HepG2 (cell line): Measurements from ENCODE around the gene TXNRD3. TPM values are rescaled to one million over a fixed set of nuclear protein-coding genes. Genes with fewer than 3 reads are reported as not detected.

Experiments
- AHDC1 ChIP-seq: sonication (generic); formaldehyde crosslinking; IDR thresholded peaks from 2 replicates; pipeline ENCODE4 v1.5.1; 2020; ENCODE audit warnings: mild to moderate bottlenecking, missing genetic modification reagents, borderline replicate concordance
- ARNT ChIP-seq: fragments of 450-650 bp; IDR thresholded peaks from 2 replicates; pipeline ENCODE4 v1.6.1; 2017
- BORCS8-MEF2B ChIP-seq: sonication (generic); formaldehyde crosslinking; IDR thresholded peaks from 2 replicates; pipeline ENCODE4 v1.8.0; 2022; ENCODE audit warnings: mild to moderate bottlenecking, missing genetic modification reagents
- BRCA1 ChIP-seq: sonication (generic); formaldehyde crosslinking; IDR thresholded peaks from 2 replicates; pipeline ENCODE4 v1.4.0; 2020; ENCODE audit warnings: missing genetic modification reagents
- EEA1 ChIP-seq: sonication (generic); formaldehyde crosslinking; IDR thresholded peaks from 2 replicates; pipeline ENCODE4 v1.5.1; 2020; ENCODE audit warnings: mild to moderate bottlenecking, missing genetic modification reagents, borderline replicate concordance
- FOSL2 ChIP-seq: sonication (generic); formaldehyde crosslinking; IDR thresholded peaks from 2 replicates; pipeline ENCODE4 v1.4.0; 2020; ENCODE audit warnings: missing genetic modification reagents
- GATA4 ChIP-seq: sonication (generic); IDR thresholded peaks from 2 replicates; pipeline ENCODE4 v1.6.1; 2016; ENCODE audit warnings: antibody characterized with exemption, low read depth, borderline replicate concordance
- HDAC2 ChIP-seq: sonication (generic); formaldehyde crosslinking; IDR thresholded peaks from 2 replicates; pipeline ENCODE4 v1.4.0; 2020; ENCODE audit warnings: missing genetic modification reagents
- HINFP ChIP-seq: sonication (generic); formaldehyde crosslinking; IDR thresholded peaks from 2 replicates; pipeline ENCODE4 v1.4.0; 2020; ENCODE audit warnings: low read depth, mild to moderate bottlenecking, missing genetic modification reagents
- IKZF4 ChIP-seq: sonication (generic); formaldehyde crosslinking; IDR thresholded peaks from 2 replicates; pipeline ENCODE4 v1.5.1; 2020; ENCODE audit warnings: borderline replicate concordance, mild to moderate bottlenecking, low read depth, missing genetic modification reagents; ENCODE audit errors: not compliant biosample characterization
- KDM2A ChIP-seq: sonication (generic); formaldehyde crosslinking; IDR thresholded peaks from 2 replicates; pipeline ENCODE4 v1.4.0; 2020; ENCODE audit warnings: low read depth, missing genetic modification reagents, borderline replicate concordance
- NR2F2 ChIP-seq: IDR thresholded peaks from 2 replicates; pipeline ENCODE4 v1.6.1; 2012; ENCODE audit warnings: low read depth, inconsistent platforms, borderline replicate concordance
- POLR2A ChIP-seq, 2 experiments: IDR thresholded peaks; 2 replicates each; pipeline ENCODE4 v1.6.1; 2011; ENCODE audit warnings: low read depth in 2 of 2, low read length in 2 of 2, mild to moderate bottlenecking in 1 of 2, moderate library complexity in 1 of 2; ENCODE audit not compliant: insufficient read depth in 1 of 2
- SP4 ChIP-seq: sonication (generic); formaldehyde crosslinking; IDR thresholded peaks from 2 replicates; pipeline ENCODE4 v1.8.1; 2023; ENCODE audit warnings: mild to moderate bottlenecking, missing genetic modification reagents
- TAF1 ChIP-seq: sonication (generic); formaldehyde crosslinking; IDR thresholded peaks from 2 replicates; pipeline ENCODE4 v1.4.0; 2020; ENCODE audit warnings: missing genetic modification reagents
- YEATS4 ChIP-seq: sonication (generic); formaldehyde crosslinking; IDR thresholded peaks from 2 replicates; pipeline ENCODE4 v1.4.0; 2020; ENCODE audit warnings: missing genetic modification reagents, borderline replicate concordance
- ZNF652 ChIP-seq: IDR thresholded peaks from 2 replicates; pipeline ENCODE4 v1.6.1; 2016; ENCODE audit warnings: low read depth, borderline replicate concordance
- ZNF772 ChIP-seq: sonication (generic); formaldehyde crosslinking; IDR thresholded peaks from 2 replicates; pipeline ENCODE4 v1.5.0; 2020; ENCODE audit warnings: mild to moderate bottlenecking, missing genetic modification reagents
- ZNF781 ChIP-seq: sonication (generic); formaldehyde crosslinking; IDR thresholded peaks from 2 replicates; pipeline ENCODE4 v1.5.1; 2020; ENCODE audit warnings: borderline replicate concordance, mild to moderate bottlenecking, missing genetic modification reagents; ENCODE audit errors: not compliant biosample characterization
- ZNF782 ChIP-seq: sonication (generic); formaldehyde crosslinking; IDR thresholded peaks from 2 replicates; pipeline ENCODE4 v1.4.0; 2020; ENCODE audit warnings: missing genetic modification reagents, mild to moderate bottlenecking, borderline replicate concordance
- polyA plus RNA-seq, 8 experiments: library from polyadenylated mRNA; depleted of rRNA in 3 of 8; stranded (reverse) in 7 of 8; unstranded in 1 of 8; fragments of >200 nt; fragmentation: Illumina TruSeq in 4 of 8; extraction: Trizol in 4 of 8; gene quantifications; 2 replicates each; pipeline versions ENCODE4 v1.2.1 to v1.2.3, GENCODE V29; 2011 to 2016; ENCODE audit warnings: low read depth in 4 of 8, missing spikeins in 1 of 8, mixed read lengths in 1 of 8; ENCODE audit not compliant: insufficient read depth in 1 of 8
- total RNA-seq, 5 experiments: library from RNA; depleted of rRNA; stranded (reverse); fragments of >200 nt; fragmentation: Illumina TruSeq; extraction: Trizol; gene quantifications; 2 replicates each; pipeline ENCODE4 v1.2.3, GENCODE V29; 2016; ENCODE audit warnings: low read depth in 1 of 5
- TF ChIP-seq, protein P1 (sequence below): sonication (generic); formaldehyde crosslinking; IDR thresholded peaks from 2 replicates; pipeline ENCODE4 v1.5.1; 2020; ENCODE audit warnings: missing genetic modification reagents, mild to moderate bottlenecking, borderline replicate concordance

TXNRD3 gene
- total and polyA plus RNA-seq, 2 of the 13 experiments (the other 11 are each of a cell fraction or from before 2014, with no cell fraction given): 4.8 to 20.7 TPM

DNA sequence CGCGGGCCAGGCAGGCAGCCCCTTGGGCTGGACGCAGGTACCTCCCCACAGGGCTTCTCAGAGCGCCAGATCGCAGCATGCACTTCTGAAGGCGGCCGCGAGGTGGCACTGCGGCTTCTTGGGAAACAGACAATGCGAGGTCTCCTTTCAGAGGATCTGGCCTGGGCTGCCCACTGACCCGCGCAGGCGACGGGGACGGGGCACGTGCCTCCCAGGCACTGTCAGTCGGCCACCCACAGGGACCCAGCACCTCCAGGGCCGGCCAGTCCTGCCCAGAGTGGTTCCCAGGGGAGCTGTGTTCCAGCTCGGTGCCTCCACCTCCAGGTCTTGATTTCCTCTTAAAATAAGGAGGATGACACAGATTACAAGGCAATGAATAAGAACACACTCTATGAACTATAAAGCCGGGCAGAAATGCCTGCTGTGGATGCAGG is 24.4 kb upstream of the TXNRD3 start (continued):
- TF ChIP-seq TAF1 (CRISPR knock-in tag): no peak
- TF ChIP-seq ZNF652 (CRISPR knock-in tag): no peak
- TF ChIP-seq IKZF4 (CRISPR knock-in tag): no peak
- peak; percentile 29; the same call in 1 of the 2 replicates for TF ChIP-seq KDM2A (CRISPR knock-in tag)
- no peak for TF ChIP-seq ARNT
- TF ChIP-seq, protein P1, sequence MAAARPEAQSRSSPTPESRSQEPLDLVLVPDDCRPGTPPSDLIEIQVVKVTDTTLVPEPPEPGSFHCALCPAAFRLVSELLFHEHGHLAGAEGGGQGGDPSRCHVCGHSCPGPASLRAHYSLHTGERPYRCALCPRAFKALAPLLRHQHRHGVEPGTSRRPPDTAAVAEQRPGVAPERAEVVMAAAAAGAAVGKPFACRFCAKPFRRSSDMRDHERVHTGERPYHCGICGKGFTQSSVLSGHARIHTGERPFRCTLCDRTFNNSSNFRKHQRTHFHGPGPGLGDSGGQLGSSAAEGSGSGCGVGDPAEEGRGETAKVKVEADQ (CRISPR knock-in tag): 0 out of 2 replicates have a peak, but pooled peaks have one; percentile 32
- TF ChIP-seq AHDC1 (CRISPR knock-in tag): no peak
- TF ChIP-seq SP4 (CRISPR knock-in tag): 0 out of 2 replicates have a peak, but pooled peaks have one; percentile 22
- TF ChIP-seq ZNF772 (CRISPR knock-in tag): no peak
- peak; percentile 36; the same call in 1 of the 2 replicates for TF ChIP-seq BORCS8-MEF2B
- no peak for TF ChIP-seq GATA4
- no peak for TF ChIP-seq BRCA1 (CRISPR knock-in tag)
- TF ChIP-seq HDAC2 (CRISPR knock-in tag): no peak
- no peak for TF ChIP-seq ZNF782 (CRISPR knock-in tag)
- no peak for TF ChIP-seq NR2F2
- TF ChIP-seq EEA1: no peak
- TF ChIP-seq YEATS4 (CRISPR knock-in tag): no peak
- no peak for TF ChIP-seq ZNF781
- TF ChIP-seq FOSL2 (CRISPR knock-in tag): peak; percentile 43; the same call in 1 of the 2 replicates
- 0 out of 2 replicates have a peak, but pooled peaks have one; percentile 32 for TF ChIP-seq HINFP (CRISPR knock-in tag)
- TF ChIP-seq POLR2A (IDR thresholded peaks at IDR 0.05; ENCODE audit: insufficient read depth in 1 of 2, low read depth in 2 of 2, low read length in 2 of 2): no peak
